GM12873 (cell line): ENCODE data around the gene KLHDC9.

Source experiments
- TF ChIP-seq, protein P1 (sequence below): IDR thresholded peaks from 2 replicates; pipeline ENCODE4 v1.5.1; 2012; ENCODE audit warnings: low read depth, mild to moderate bottlenecking, moderate library complexity, low read length, control low read depth; ENCODE audit not compliant: insufficient read depth; ENCODE audit errors: missing control alignments

The KLHDC9 gene

DNA sequence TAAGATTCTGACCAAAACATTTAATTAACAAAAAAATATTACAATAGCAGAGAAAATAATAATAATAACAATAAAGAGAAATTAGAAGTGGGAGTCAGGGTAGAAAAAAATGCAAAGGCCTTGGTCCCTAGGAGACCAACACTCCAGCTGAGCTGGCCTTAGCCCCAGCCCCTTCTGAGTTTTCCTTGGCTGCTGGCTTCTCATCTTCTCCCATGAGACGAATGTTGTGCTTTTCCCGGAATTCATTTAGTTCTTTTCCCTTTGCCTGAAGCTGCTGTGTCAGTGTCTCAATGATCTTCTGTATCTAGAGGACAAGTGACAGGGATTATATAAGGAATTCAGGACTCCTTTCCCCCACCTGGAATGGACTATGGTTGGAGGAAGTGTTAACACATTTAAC, 2.4 kb downstream of the KLHDC9 start:
- TF ChIP-seq, protein P1, sequence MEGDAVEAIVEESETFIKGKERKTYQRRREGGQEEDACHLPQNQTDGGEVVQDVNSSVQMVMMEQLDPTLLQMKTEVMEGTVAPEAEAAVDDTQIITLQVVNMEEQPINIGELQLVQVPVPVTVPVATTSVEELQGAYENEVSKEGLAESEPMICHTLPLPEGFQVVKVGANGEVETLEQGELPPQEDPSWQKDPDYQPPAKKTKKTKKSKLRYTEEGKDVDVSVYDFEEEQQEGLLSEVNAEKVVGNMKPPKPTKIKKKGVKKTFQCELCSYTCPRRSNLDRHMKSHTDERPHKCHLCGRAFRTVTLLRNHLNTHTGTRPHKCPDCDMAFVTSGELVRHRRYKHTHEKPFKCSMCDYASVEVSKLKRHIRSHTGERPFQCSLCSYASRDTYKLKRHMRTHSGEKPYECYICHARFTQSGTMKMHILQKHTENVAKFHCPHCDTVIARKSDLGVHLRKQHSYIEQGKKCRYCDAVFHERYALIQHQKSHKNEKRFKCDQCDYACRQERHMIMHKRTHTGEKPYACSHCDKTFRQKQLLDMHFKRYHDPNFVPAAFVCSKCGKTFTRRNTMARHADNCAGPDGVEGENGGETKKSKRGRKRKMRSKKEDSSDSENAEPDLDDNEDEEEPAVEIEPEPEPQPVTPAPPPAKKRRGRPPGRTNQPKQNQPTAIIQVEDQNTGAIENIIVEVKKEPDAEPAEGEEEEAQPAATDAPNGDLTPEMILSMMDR: no peak

DNA sequence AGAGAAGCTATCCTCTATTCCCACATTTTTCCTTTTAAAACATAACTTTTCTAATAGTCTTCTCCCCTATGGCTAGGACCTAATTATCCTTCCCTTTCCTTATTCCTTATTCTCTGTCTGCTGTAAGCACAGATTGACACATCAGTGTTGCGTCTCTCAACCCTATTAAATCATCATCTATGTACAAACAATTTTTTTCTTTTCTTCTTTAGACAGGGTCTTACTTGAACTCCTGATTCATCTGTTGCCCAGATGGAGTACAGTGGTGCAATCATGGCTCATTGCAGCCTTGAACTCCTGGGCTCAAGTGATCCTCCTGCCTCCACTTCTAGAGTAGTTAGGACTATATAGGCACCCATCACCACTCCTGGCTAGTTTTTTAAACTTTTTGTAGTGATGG, 8.3 kb downstream of the KLHDC9 start:
- TF ChIP-seq, protein P1: no peak

DNA sequence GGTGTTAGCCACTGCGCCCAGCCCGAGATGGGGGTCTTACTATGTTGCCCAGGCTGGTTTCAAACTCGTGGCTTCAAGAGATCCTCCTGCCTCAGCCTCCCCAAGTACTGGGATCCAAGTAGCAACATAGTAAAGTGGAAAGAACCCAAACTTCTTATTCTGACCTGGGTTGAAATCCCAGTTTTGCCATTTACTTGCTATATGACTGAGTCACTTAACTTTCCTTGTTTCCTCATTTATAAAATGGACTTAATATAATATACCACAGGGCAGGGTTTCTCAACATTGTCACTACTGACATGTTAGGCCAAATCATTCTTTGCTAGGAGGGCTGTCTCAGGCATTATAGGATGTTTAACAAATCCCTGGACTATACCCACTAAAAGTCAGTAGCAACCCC, 13.0 kb downstream of the KLHDC9 start:
- TF ChIP-seq, protein P1: no peak

DNA sequence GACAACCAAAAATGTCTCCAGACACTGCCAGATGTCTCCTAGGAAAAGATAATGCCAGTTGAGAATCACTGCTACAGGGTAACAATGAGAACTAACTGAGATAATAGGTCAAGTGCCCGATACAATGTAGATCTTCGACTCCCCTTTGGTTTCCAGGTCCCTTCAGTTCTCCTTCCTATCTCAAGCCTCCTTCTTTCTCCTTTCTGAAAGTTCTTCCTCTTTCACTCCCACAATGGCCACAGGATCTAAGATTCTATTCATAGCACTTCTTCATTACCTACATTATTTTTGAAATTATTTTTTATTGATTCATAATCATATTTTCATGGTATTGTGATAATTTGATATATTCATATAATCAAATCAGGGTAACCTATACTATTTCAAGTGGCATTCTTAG, 13.4 kb downstream of the KLHDC9 start:
- TF ChIP-seq, protein P1: no peak

DNA sequence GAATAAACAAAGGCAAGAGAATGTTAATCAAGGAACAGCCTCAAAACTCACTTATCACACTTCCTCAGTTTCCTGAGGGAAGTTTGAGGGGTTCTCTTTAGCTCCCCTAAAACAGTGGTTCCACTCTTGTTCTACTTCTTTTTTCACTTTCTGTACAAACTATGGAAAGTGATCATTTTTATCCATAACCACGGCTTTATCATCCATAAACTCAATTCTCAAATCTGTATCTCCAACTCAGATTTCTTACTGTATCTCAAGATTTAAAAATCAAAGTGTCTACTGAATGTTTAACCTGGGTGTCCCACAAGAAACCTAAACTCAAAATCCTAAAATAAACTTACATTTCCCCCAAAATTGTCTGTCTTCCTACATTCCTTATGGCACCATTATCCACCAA, 15.8 kb downstream of the KLHDC9 start:
- TF ChIP-seq, protein P1: no peak

DNA sequence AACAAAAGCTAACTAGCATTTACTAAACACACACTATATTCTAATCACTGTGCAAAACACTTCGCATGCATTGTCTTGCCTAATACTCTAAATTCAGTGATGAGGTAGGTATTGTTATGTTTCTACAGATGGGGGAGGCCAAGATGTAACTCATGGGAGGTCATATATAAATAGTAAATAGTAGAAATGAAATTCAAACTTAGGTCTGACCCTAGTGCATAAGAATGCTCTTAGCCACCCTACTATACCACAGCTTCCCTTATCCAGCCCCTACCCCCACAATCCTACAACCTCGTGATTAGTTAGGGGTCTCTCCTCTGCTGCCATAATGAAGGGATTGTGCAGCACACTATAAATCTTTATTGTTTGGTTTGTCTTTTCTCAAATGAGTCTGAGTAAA, 16.4 kb downstream of the KLHDC9 start:
- TF ChIP-seq, protein P1: no peak

DNA sequence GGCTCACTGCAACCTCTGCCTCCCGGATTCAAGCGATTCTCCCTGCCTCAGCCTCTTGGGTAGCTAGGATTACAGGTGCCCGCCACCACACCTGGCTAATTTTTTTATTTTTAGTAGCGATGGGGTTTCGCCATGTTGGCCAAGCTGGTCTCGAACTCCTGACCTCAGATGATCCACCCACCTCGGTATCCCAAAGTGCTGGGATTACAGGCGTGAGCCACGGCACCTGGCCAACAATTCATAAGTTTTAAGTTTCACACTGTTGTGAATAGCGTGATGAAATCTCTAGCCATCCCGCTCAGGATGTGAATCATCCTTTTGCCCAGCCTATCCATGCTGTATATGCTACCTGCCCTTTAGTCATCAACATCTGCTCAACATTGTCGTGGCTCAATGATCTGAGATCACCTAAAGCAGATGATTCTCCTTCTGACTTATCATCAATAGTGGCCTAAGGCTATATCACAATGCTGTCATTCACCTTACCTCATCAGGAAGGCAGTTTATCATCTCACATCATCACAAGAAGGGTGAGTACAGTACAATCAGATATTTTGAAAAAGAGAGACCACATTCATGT, 17.1 kb downstream of the KLHDC9 start:
- TF ChIP-seq, protein P1: no peak
